ENCODE results near the gene ABHD5.
"Not testable (repeated sequence)": the region's sequence is repeated elsewhere in the genome, so short reads cannot be mapped to it uniquely, and the experiment has no call there.

Gene ABHD5

GRCh38 chr3:43690400-43691119, at the start of gene ABHD5:
ABHD5 (plus strand) TSS chr3:43690938; CDS start chr3:43690993, 55 bp downstream.
- peak; percentile 98 for DNase-seq (ENCODE audit: low spot score)

- DNase-seq (ENCODE audit: low spot score) = no peak
Measured at GRCh38 chr3:43641306-43642114, 49.2 kb upstream of the ABHD5 start.

GRCh38 chr3:43644443-43644842, 46.3 kb upstream of the ABHD5 start:
- no peak for DNase-seq (ENCODE audit: low spot score)

- DNase-seq (ENCODE audit: low spot score) = peak; percentile 76
Measured at GRCh38 chr3:43647331-43648166, 43.2 kb upstream of the ABHD5 start.

GRCh38 chr3:43648957-43649356, 41.8 kb upstream of the ABHD5 start:
- DNase-seq (ENCODE audit: low spot score) = no peak

GRCh38 chr3:43649365-43649968, 41.3 kb upstream of the ABHD5 start:
- DNase-seq (ENCODE audit: low spot score) = peak; percentile 20

- DNase-seq (ENCODE audit: low spot score) = no peak
Measured at GRCh38 chr3:43650345-43650744, 40.4 kb upstream of the ABHD5 start.

GRCh38 chr3:43656390-43656789, 34.3 kb upstream of the ABHD5 start:
- DNase-seq (ENCODE audit: low spot score) = not testable (repeated sequence)

- DNase-seq (ENCODE audit: low spot score) = no peak
Measured at GRCh38 chr3:43659250-43659880, 31.4 kb upstream of the ABHD5 start.

- DNase-seq (ENCODE audit: low spot score) = not testable (repeated sequence)
Measured at GRCh38 chr3:43661376-43661775, 29.4 kb upstream of the ABHD5 start.

GRCh38 chr3:43665011-43665410, 25.7 kb upstream of the ABHD5 start:
- DNase-seq (ENCODE audit: low spot score) = not testable (repeated sequence)

- DNase-seq (ENCODE audit: low spot score) = no peak
Measured at GRCh38 chr3:43670635-43671522, 19.9 kb upstream of the ABHD5 start.

- DNase-seq (ENCODE audit: low spot score) = no peak
Measured at GRCh38 chr3:43674345-43675085, 16.2 kb upstream of the ABHD5 start.

- DNase-seq (ENCODE audit: low spot score) = no peak
Measured at GRCh38 chr3:43675593-43675992, 15.1 kb upstream of the ABHD5 start.

GRCh38 chr3:43676441-43676840, 14.3 kb upstream of the ABHD5 start:
- DNase-seq (ENCODE audit: low spot score) = no peak

- DNase-seq (ENCODE audit: low spot score) = not testable (repeated sequence)
Measured at GRCh38 chr3:43678375-43678774, 12.4 kb upstream of the ABHD5 start.

GRCh38 chr3:43678887-43679449, 11.8 kb upstream of the ABHD5 start:
- DNase-seq (ENCODE audit: low spot score) = not testable (repeated sequence)

- DNase-seq (ENCODE audit: low spot score) = not testable (repeated sequence)
Measured at GRCh38 chr3:43680857-43681256, 9.9 kb upstream of the ABHD5 start.

- no peak for DNase-seq (ENCODE audit: low spot score)
Measured at GRCh38 chr3:43684944-43685343, 5.8 kb upstream of the ABHD5 start.
